Measurements from ENCODE around the gene PRKAG2.
"Not testable (repeated sequence)": the region's sequence is repeated elsewhere in the genome, so short reads cannot be mapped to it uniquely, and the experiment has no call there.

The PRKAG2 gene

GRCh38 chr7:151568956-151569940 lies 307.7 kb downstream of the PRKAG2 start:
- no peak for DNase-seq

- no peak for DNase-seq
Measured at GRCh38 chr7:151566897-151567320, 310.0 kb downstream of the PRKAG2 start.

GRCh38 chr7:151565541-151565940 lies 311.4 kb downstream of the PRKAG2 start:
- no peak for DNase-seq

- no peak for DNase-seq
Measured at GRCh38 chr7:151560243-151560642, 316.7 kb downstream of the PRKAG2 start.

- no peak for DNase-seq
Measured at GRCh38 chr7:151559557-151560183, 317.2 kb downstream of the PRKAG2 start.

GRCh38 chr7:151558575-151558974 lies 318.3 kb downstream of the PRKAG2 start:
- no peak for DNase-seq

- DNase-seq = no peak
Measured at GRCh38 chr7:151556592-151556991, 320.3 kb downstream of the PRKAG2 start.

GRCh38 chr7:151553356-151553755 lies 323.6 kb downstream of the PRKAG2 start:
- DNase-seq = no peak

GRCh38 chr7:151552352-151553028 lies 324.4 kb downstream of the PRKAG2 start:
- peak; percentile 54 to 77 for DNase-seq

GRCh38 chr7:151551820-151552219 lies 325.1 kb downstream of the PRKAG2 start:
- DNase-seq = no peak

- peak in 1 of 2 experiments; percentile 51 for DNase-seq
Measured at GRCh38 chr7:151550656-151551286, 326.1 kb downstream of the PRKAG2 start.

- no peak for DNase-seq
Measured at GRCh38 chr7:151549644-151550043, 327.3 kb downstream of the PRKAG2 start.

- DNase-seq = no peak
Measured at GRCh38 chr7:151549083-151549482, 327.8 kb downstream of the PRKAG2 start.

GRCh38 chr7:151544183-151544582 lies 332.7 kb downstream of the PRKAG2 start:
- DNase-seq = no peak

- DNase-seq = no peak
Measured at GRCh38 chr7:151542606-151543130, 334.2 kb downstream of the PRKAG2 start.

- no peak for DNase-seq
Measured at GRCh38 chr7:151541709-151542499, 335.0 kb downstream of the PRKAG2 start.

- DNase-seq = no peak
Measured at GRCh38 chr7:151540146-151540545, 336.8 kb downstream of the PRKAG2 start.

GRCh38 chr7:151539088-151539671 lies 337.7 kb downstream of the PRKAG2 start:
- DNase-seq = peak in 1 of 2 experiments; percentile 34

- DNase-seq = no peak
Measured at GRCh38 chr7:151537818-151538561, 338.9 kb downstream of the PRKAG2 start.

GRCh38 chr7:151536178-151536577 lies 340.7 kb downstream of the PRKAG2 start:
- DNase-seq = not testable (repeated sequence)

- DNase-seq = no peak
Measured at GRCh38 chr7:151529842-151530241, 347.1 kb downstream of the PRKAG2 start.
